Posterior cingulate gyrus (tissue), 11 donors: ENCODE measurements around the gene GTSE1.

Experiments
- DNase-seq, 10 donors: peaks; one replicate each; pipeline versions ENCODE4 v3.0.0 to v3.0.0-alpha.2; 2020 to 2021; ENCODE audit warnings: mixed read lengths in 3 of 10
- intact Hi-C: fragments of 100-400 bp; cut with DNase I; formaldehyde crosslinking; loops from one replicate; pipeline ENCODE4 v1.15.1; 2023

Gene GTSE1

DNA sequence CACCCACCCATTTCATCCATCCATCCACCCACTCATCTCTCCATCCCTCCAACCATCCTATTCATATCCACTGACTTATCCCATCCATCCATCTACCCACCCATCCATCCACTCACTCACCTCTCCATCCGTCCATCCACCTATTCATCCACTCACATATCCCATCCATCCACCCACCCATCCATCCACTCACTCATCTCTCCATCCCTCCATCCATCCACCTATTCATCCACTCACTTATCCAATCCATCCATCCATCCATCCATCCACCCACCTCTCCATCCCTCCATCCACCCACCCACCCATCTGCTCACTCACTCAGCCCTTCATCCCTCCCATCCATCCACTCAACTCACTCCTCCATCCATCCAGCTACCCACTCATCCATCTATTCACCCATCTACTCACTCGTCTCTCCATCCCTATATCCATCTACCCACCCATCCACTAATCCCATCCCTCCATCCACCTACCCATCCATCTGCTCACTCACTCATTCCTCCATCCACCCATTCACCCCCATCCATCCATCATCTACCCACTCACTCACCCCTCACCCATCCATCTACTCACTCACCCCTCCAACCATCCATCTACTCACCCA is 75.1 kb downstream of the GTSE1 start:
- DNase-seq: no peak
- intact Hi-C loops: no loop called here

- intact Hi-C loops: no loop called here
- DNase-seq: no peak
Measured at GRCh38 chr22:46372686-46373085, 76.0 kb downstream of the GTSE1 start.

DNA sequence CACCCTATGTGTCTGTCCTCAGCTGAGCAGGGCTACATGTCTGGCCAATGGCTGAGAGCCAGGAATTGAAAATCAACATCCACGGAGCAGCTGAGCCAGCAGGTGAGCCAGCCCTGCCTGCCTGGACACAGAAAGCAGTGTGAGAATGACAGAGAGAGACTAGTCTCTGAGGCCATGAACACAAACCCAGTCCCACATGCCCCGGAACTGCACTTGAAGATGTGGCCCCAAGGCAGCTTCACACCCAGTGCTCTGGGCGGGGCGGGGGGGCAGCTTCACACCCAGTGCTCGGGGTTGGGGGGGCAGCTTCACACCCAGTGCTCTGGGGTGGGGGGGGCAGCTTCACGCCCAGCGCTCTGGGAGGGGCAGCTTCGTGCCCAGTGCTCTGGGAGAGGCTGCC is 76.5 kb downstream of the GTSE1 start:
- no peak for DNase-seq
- intact Hi-C loops: no loop called here

GRCh38 chr22:46373921-46374662 is 77.4 kb downstream of the GTSE1 start:
- intact Hi-C loops: no loop called here
- DNase-seq: no peak

- no peak for DNase-seq
- intact Hi-C loops: no loop called here
Measured at GRCh38 chr22:46374663-46375474, 78.2 kb downstream of the GTSE1 start.

- no peak for DNase-seq
- intact Hi-C loops: no loop called here
Measured at GRCh38 chr22:46376111-46376510, 79.4 kb downstream of the GTSE1 start.

DNA sequence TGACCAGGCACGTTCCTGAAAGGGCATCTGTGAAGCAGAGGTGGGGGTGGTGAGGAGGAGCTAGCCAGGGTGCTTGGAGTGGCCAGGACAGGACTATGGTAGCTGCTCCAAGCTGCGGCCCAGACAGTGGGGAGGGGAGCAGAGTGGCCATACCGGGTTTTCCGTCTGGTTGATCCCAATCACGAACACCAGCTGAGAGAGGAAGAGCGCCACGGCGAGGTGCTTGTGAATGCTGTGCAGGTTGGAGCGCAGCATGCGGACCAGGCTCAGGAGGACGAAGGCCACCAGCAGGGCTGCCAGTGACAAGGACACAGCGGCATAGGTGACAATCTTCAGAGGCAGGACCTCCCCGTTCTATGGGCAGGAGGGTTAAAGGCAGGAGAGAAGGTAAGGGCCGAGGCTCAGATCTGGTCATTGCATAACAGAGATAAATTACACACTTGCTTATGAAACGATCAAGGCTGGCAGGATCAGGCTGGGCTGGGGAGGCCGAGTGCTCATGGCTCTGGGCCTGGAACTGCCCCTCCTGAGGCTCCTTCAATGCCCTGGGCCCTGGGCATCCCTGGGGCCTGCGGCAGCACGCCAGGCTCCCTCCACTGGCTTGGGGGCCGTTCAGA is 80.3 kb downstream of the GTSE1 start:
- DNase-seq: no peak
- intact Hi-C loops: no loop called here

GRCh38 chr22:46377525-46378425 is 81.1 kb downstream of the GTSE1 start:
- intact Hi-C loops: no loop called here
- DNase-seq: no peak

- no peak for DNase-seq
- intact Hi-C loops: no loop called here
Measured at GRCh38 chr22:46378426-46379065, 81.9 kb downstream of the GTSE1 start.

DNA sequence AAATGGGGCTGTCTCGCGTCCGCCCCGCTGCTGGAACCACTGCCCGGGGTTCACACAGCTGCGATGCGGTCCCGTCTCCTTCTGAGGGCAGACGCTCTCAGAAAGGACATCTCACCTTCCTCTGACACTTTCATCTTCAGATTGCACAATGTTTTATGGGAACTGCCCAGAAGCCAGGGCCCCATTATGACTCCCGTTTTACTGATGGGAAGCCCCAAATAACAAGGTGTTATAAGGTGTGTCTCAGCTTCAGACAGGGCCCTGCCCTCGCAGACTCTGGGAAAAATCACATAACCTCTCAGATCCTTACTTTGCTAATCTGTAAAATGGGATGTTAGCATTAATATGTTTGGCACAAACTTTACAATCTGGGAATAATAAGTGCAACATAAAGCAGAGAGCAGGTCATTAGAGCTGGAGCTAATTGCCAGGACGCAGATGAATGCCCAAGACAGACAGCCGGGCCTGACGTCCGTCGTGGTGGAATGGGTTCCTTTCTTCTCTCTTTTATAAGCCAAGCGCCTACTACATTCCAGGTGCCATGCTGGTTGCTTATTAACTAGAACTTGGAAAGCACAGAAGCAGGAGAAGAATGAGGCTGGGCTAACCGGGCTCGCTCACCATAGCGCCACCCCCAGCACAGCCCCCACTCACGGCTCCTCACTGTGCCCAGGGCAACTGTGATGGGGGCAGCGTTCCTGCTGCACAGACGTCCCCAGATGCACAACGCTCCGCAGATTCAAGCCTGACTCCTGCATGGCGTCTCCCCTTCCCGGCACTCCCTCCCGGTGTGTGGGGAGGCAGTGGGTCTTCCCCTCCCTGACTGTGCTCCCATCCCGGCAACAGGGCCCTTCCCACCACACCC is 82.6 kb downstream of the GTSE1 start:
- DNase-seq: peak in 2 of 10 donors; percentile 56 to 67
- intact Hi-C loops: no loop called here

- intact Hi-C loops: no loop called here
- DNase-seq: peak in 1 of 10 donors; percentile 61
Measured at GRCh38 chr22:46380069-46380468, 83.4 kb downstream of the GTSE1 start.
